HG03354 (cell line): ENCODE data around the gene IQSEC3.
"Not testable (repeated sequence)": the region's sequence is repeated elsewhere in the genome, so short reads cannot be mapped to it uniquely, and the experiment has no call there.

Experiments used
- ATAC-seq: cut with Tn5 transposase; IDR thresholded peaks from one replicate; pipeline ENCODE4 v1.9.1; 2021; ENCODE audit warnings: mild to moderate bottlenecking; ENCODE audit not compliant: unreplicated experiment, poor library complexity, severe bottlenecking

IQSEC3 gene

DNA sequence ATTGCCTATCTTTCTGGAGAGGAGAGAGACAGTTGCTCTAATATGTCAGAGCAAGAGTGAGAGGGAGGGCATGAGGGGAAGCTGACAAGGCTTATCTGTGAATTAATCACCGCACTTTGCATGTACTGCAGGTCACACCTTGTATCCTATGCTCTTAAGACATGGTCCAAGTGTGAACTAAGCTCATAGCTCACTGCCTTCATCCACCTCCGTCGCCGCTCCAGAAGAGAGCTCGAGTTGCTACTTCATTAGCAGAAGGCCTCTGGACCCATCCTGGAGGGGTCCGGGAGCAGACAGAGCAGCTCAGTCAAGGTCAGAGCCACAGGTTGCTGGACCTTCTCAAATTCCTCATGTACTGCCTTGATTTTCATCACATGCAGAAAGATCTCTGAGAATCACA, 14.6 kb upstream of the IQSEC3 start:
- not testable (repeated sequence) for ATAC-seq

DNA sequence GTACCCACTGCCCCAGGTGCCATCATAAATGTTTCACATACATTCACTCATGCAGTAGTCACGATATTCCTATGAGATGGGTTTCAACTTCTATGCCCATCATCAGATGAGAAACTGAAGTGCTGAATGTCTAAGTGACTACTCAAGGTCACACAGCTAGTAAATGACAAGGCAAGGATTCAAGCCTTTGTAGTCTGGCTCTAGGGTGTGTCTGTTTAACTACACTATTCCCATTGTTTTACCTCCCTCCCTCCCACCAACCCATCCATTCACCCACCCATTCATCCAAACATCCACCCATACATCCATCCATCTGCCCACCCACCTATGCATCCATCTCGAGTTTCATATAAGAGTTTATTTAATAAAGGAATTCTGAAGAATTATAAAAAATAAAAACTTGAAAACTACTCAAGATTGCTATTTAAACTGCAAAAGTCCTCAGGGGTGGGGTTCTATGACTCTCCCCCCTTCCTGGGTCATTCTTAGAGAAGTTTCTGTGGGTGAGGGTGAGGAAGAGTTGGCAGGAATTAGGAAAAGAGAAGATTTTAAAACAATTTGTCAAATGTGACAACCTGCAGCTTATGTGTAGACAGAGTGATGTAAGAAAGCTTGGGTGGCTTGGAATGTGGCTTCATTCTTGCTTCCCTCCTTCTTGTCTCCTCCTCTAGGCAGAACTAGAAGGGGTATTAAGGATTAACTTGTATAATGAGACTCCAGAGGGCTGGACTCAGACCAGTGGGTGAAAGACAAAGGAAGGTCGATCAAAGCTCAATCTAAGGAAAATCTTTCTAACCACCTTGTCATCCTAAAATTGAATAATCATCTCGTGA, 13.4 kb upstream of the IQSEC3 start:
- not testable (repeated sequence) for ATAC-seq

DNA sequence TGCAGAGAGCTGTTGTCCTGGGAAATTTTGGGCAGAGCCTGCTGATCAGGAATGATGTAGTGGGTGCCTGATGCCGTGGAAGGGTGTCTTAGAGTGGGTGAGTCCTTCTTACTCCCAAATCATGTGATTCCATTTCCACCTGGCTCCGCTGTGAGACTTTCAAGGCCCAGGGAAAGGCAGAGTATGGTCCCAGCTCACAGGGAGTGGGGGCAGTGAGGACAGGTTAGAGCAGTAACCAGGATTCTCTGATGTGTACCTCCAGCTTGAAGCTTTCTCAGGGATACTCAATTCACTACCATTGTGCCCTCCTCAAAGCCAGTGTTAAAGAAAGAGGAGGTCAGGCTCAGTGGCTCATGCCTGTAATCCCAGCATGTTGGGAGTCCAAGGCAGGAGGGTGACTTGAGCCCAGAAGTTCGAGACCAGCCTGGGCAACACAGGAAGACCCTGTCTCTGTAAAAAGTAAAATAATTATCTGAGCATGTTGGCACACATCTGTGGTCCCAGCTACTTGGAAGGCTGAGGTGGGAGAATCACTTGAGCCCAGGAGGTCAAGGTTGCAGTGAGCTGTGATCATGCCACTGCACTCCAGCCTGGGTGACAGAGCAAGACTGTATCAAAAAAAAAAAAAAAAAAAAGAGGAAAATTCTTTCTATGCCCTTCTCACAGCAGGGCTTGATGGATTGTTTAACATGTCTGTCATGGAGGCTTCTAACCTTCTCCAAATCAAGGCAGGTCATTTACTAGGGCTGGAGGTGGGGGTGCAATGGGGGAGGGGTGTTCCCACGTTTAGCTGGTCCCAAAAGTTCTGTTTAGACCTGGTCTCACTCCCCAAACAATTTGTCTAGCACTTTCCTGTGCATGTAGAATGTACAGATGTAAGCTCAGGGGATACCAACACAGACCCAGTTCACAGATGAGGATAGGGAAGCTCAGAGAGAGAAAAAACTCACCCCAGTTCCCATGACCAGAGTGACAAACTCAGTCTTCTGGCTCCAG, 12.5 kb upstream of the IQSEC3 start:
- no peak for ATAC-seq

DNA sequence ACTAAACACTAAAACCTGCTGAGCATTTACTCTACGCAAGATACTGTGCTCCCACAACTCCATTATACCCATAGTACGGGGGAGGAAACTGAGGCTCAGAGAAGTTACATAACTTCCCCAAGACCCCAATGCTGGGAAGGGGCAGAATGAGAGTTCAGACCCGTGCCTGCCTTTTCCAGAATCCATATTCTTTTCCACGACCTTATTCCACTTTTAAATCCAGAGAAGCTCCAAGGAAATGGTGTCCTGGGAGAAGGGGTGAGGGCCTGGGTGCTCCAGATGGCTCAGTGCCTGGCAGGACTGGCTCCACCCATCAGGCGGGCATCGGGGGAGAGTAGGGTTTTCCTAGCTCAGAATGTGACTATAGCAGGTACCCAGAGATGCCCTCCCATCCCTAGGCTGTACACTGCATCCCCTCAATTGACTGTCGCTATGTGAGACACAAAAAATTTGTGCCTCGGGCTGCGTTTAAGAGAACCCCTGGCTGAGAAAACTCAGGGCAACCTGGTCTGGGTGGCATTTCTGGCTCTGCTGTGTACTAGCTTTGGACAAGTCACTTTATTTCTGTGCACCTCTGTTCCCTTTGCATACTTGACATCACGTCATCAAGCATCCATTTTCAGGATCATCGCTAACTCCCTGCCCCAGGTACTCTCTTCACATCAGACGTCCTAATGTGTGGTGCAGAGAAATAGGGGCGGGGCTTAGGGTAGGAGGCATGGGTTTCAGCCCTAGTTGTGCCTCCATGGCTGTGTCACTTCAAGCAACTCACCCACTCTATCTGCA, 11.6 kb upstream of the IQSEC3 start:
- ATAC-seq, result no peak

DNA sequence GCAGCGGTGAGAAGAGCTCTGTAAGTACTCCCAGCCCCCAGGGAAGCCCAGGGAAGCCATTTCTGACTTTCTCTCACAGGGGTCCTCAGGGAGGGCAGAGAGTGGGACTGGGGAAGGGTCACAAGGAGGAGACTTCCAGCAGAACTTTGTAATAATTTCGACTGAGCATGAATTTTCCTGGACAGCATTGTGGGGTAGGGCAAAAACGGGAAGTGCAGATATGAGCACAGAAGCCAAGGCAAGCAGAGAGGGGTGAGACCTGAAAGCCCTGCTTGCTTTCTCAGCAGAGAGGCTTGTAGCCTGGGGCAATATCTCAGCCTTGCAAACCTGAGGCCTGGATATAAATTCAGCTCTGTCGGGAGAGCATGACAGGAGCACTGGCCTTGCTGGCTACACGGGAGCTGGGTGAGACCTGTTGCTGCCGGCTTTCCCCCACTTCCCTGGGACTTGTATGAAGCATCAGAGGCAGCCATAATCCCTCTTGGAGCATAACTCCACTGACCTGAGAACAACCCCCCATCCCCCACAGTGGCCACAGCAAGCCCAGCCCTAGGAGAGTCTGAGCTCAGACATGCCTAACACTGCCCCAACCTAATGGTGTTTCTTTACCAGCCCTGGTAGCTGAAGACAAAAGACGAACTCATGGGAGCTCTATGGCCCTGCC, 9.8 kb upstream of the IQSEC3 start:
- ATAC-seq, result no peak

DNA sequence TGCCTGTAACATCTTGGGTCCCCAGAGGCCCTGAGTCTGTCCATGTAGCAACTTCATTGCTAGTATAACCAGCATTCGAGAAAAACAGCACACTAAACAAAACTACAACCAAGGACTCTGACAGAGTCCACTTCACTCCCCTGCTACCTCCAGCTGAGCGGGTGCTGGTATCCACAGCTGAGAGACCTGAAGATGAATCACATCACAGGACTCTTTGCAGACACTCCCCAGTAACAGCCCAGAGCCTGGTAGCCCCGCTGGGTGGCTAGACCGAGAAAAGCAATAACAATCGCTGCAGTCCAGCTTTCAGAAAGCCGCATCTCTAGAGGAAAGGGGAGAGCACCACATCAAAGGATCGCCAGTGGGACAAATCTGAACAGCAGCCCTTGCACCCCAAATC, 9.0 kb upstream of the IQSEC3 start:
- no peak for ATAC-seq

DNA sequence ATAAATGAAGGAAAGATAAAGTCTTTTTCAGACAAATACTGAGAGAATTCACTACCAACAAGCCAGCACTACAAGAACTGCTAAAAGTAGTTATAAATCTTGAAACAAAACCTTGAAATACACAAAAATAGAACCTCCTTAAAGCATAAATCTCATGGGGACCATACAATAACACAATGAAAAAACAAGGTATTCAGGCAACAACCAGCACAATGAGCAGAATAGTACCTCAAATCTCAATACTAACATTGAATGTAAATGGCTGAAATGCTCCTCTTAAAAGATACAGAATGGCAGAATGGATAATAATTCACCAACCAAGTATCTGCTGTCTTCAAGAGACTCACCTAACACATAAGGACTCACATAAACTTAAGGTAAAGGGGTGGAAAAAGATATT, 7.7 kb upstream of the IQSEC3 start:
- no peak for ATAC-seq

DNA sequence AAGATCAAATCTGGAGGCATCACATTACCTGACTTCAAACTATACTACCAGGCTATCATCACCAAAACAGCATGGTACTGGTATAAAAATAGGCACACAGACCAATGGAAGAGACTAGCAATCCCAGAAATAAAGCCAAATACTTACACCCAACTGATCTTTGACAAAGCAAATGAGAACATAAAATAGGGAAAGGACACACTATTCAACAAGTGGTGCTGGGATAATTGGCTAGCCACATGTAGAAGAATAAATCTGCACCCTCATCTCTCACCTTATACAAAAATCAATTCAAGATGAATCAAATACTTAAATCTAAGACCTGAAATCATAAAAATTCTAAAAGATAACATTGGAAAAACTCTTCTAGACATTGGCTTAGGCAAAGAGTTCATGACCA, 4.7 kb upstream of the IQSEC3 start:
- not testable (repeated sequence) for ATAC-seq

DNA sequence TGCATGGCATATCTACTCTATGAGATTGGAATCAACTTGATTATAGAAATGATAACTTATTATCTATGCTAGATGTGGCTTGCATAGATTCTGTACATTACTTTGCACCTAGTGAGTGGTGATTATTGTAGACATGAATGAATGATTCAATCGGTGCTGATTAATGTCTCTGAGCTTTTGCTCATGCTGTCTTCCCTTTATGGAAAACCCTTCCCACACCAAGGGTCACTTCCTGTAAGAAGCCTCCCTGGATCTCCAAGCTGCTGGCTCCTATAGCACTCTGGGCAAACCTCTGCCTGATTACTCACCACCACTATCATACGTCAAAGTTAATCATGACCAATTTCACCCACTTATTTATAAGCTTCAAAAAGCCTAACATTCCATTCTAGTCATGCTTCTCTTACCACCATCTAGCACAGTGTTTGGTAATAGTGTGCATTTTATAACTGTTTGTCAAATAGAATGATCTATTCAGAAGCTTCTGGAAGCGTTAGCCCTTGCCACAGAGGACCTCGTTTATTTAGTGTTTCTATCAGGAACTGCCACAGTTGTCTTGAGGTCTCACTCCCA, 990 bp upstream of the IQSEC3 start:
- not testable (repeated sequence) for ATAC-seq

DNA sequence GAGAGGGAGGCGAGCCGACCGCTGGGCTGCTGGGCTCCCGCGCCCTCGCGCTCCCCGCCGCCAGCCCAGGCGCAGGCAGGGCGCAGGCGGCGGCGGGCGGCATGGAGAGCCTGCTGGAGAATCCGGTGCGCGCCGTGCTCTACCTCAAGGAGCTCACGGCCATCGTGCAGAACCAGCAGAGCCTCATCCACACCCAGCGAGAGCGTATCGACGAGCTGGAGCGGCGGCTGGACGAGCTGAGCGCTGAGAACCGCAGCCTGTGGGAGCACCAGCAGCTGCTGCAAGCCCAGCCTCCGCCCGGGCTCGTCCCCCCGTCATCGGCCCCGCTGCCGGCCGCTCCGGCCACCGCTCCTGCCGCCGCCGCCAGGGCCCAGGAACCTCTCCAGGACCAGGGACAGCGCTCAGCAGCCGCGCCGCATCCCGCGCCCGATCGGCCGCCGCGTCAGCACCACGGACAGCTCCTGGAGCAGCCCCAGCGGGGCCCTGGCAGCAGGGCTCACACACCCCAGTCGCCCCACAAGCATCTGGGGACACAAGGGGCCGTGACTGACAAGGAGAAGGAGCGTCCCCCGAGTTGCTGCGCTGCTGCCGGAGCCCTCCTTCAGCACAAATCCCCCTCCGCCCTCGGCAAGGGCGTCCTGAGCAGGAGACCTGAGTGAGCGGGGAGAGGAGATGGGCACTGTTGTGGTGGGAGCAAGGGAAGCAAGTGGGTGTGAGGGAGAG, 376 bp downstream of the IQSEC3 start:
- peak; percentile 80 for ATAC-seq

DNA sequence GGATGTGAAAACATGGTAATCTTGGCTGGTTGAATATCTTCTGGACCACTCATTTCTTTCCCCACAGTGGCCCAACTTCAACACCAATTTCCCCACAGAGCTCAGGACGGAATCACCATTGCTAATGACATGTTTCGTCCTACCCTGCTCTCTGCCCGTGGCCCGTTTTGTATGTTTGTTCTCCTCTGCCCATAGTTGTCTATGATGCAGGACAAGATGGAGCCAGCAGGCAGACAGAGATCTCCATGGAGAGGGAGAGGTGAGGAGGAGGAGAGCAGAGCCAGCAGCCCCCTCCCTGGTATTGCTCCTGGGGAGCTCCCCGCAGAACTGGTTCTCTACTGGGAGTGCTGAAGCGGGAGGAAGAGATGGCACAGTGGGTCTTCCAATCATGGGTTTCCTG, 3.1 kb downstream of the IQSEC3 start:
- ATAC-seq, result not testable (repeated sequence)

DNA sequence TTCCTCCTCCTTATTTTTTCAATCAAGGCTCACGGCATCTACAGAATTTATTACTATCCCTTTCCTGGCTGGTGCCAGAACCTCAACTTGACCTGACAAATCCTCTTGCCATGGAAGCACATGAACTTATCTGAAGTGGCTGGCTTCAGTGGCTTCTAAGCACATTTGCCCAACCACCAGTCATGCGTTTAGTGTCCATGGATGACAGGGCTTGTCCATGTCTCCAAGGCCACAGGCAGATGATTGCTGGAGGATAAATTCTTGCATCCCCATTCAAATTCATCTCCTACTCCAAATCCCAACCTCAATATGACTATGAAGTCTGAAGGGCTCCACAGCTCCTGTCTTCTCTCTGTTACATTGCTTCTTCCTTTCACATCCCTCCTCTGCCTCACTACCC, 4.0 kb downstream of the IQSEC3 start:
- not testable (repeated sequence) for ATAC-seq

DNA sequence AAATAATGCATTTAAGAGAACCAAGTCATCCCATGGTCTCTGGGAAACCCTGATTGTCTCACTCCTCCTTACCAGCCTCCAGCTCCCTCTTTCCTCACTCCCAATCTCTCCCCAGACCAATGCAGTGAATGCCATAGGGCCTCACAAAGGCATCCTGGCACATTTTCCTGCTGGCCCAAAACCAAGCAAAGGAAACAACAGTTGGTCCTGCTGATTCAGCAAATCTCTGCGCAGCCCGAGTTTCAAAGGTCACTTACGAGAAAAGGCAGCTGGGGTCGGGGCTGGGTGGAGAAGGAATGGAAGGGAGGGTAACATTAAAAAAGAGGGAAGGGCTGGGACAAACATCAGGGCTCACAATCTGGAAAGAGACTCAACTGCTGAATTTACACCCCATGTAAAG, 5.5 kb downstream of the IQSEC3 start:
- ATAC-seq, result not testable (repeated sequence)

DNA sequence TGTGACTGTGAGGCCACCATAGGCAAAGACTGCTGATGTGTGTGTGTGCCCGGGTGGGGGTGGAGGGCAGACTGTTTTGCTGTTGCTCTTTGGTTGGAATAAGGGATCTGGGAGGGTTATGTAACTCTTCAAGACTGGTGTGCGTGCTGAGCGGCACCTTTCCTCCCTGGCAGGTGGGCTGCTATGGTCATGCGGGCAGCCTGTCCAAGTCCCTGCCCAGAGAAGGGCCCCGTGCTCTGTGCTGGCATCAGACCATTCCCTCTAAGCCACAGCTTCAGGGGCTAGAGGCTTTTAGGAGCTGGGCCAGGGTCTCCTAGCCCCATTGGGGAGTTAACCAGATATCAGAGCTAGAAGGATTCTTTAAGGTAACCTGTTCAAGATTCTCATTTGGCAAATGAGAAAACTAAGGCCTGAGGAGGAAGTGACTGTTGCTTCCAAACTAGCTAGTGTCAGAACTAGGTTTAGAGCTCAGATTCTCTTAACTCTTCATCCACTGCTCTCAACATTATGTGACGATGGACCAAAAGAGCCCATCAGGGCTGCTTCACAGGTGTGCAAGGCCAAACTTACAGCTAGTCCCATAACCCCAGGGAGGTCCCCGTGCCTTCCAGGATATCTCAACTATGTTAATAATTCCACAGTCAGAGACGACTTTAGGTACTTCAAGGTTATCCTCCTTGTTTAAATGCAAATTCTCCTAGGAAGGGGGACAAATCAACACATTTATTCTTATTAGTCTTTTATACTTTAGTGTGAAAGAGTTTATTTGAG, 8.0 kb downstream of the IQSEC3 start:
- ATAC-seq, result not testable (repeated sequence)

DNA sequence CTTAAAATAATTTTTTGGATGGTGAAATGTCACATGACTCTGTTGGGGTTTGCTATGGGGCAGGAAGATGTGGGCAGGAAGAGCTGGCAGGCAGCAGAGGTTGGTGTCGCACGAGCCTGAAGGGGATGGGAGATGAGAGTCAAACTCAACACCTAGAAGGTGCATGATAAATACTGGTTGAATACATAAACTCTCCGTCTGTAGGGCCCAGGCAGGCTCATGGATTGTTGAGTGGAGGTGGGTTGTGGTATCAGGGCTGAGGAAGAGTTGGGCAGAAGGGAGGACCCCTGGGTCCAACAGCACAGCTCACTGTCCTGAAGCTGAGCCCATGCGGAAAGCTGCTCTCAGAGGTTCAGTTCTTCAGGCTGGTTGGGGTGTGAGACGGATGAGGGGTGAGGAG, 9.0 kb downstream of the IQSEC3 start:
- not testable (repeated sequence) for ATAC-seq

DNA sequence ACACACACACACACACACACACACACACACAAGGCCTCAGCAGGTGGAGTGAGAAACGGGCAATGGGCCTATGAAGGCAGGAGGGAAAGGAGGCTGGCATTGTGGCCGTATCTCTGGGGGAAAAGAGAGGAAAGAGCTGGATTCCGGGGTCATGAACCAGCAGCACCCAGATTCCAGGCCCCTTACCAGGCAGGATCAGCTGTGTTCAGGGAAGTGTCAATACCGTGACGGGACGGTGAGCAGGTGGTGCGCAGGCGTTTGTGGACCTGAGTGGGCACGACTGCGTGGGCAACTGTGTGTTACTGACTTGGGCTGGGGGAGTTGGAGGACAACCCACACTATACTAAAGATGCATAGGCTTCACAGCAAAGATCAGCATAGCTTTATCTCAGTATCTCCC, 9.5 kb downstream of the IQSEC3 start:
- not testable (repeated sequence) for ATAC-seq

DNA sequence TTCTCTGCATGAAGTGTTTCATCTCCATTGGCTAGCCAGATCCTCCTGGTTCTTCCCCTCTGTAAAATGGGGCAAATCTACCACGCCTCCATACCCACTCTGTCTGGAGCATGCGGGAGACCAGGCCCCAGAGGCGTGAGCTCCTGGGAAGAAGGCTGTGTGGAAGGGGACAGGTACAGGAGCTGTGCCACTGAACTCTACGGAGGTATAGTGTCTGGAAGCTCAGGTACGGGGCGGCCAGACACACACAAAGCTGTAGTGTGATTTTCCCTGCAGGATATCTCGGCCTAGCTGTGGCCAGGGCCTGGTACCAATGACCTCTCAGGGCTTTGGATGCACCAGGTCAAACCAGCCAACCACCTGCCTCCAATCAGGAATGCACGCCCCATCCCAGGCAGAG, 10.0 kb downstream of the IQSEC3 start:
- not testable (repeated sequence) for ATAC-seq
